ENCODE results near the gene ATOH8. TPM values are rescaled to one million over a fixed set of nuclear protein-coding genes. Genes with fewer than 3 reads are reported as not detected.

Gene ATOH8
- total RNA-seq, 1 experiment from 2014 or later = 1.1 TPM

- no peak overlapping the region for H3K4me3 ChIP-seq (ENCODE audit: insufficient read depth, low read depth, low read length)
- no peaks in the 10 kb centered on the region for H3K36me3 ChIP-seq (replicated peaks; ENCODE audit: control insufficient read depth, insufficient read depth, low read length)
- no peaks in the 10 kb centered on the region for H3K27me3 ChIP-seq (ENCODE audit: control insufficient read depth, insufficient read depth, low read length)
- DNase-seq = no peak
Measured at GRCh38 chr2:85725451-85725850, 28.3 kb upstream of the ATOH8 start.

- no peak for DNase-seq
- H3K27me3 ChIP-seq (ENCODE audit: control insufficient read depth, insufficient read depth, low read length) = no peaks in the 10 kb centered on the region
- H3K36me3 ChIP-seq (replicated peaks; ENCODE audit: control insufficient read depth, insufficient read depth, low read length) = no peaks in the 10 kb centered on the region
- H3K4me3 ChIP-seq (ENCODE audit: insufficient read depth, low read depth, low read length) = no peak overlapping the region
Measured at GRCh38 chr2:85727798-85728197, 26.0 kb upstream of the ATOH8 start.

- DNase-seq = no peak
- Histone ChIP-seq H3K4me3 (ENCODE audit: insufficient read depth, low read depth, low read length) (no peak overlapping the region), H3K36me3 (replicated peaks; ENCODE audit: control insufficient read depth, insufficient read depth, low read length) (no peaks in the 10 kb centered on the region), H3K27me3 (ENCODE audit: control insufficient read depth, insufficient read depth, low read length) (no peaks in the 10 kb centered on the region)
Measured at GRCh38 chr2:85728342-85728741, 25.4 kb upstream of the ATOH8 start.

GRCh38 chr2:85728883-85729824 is 24.6 kb upstream of the ATOH8 start:
- H3K27me3 ChIP-seq (ENCODE audit: control insufficient read depth, insufficient read depth, low read length) = no peaks in the 10 kb centered on the region
- no peak overlapping the region for H3K4me3 ChIP-seq (ENCODE audit: insufficient read depth, low read depth, low read length)
- DNase-seq = peak; percentile 96
- H3K36me3 ChIP-seq (replicated peaks; ENCODE audit: control insufficient read depth, insufficient read depth, low read length) = no peaks in the 10 kb centered on the region

- Histone ChIP-seq H3K4me3 (ENCODE audit: insufficient read depth, low read depth, low read length) (no peak overlapping the region), H3K27me3 (ENCODE audit: control insufficient read depth, insufficient read depth, low read length) (no peaks in the 10 kb centered on the region), H3K36me3 (replicated peaks; ENCODE audit: control insufficient read depth, insufficient read depth, low read length) (no peaks in the 10 kb centered on the region)
- no peak for DNase-seq
Measured at GRCh38 chr2:85729825-85730510, 23.8 kb upstream of the ATOH8 start.

GRCh38 chr2:85730686-85731230 is 23.0 kb upstream of the ATOH8 start:
- no peak for DNase-seq
- H3K27me3 ChIP-seq (ENCODE audit: control insufficient read depth, insufficient read depth, low read length) = no peaks in the 10 kb centered on the region
- H3K4me3 ChIP-seq (ENCODE audit: insufficient read depth, low read depth, low read length) = no peak overlapping the region
- no peaks in the 10 kb centered on the region for H3K36me3 ChIP-seq (replicated peaks; ENCODE audit: control insufficient read depth, insufficient read depth, low read length)

- H3K27me3 ChIP-seq (ENCODE audit: control insufficient read depth, insufficient read depth, low read length) = no peaks in the 10 kb centered on the region
- H3K4me3 ChIP-seq (ENCODE audit: insufficient read depth, low read depth, low read length) = no peak overlapping the region
- H3K36me3 ChIP-seq (replicated peaks; ENCODE audit: control insufficient read depth, insufficient read depth, low read length) = no peaks in the 10 kb centered on the region
- no peak for DNase-seq
Measured at GRCh38 chr2:85731606-85732005, 22.2 kb upstream of the ATOH8 start.

GRCh38 chr2:85732467-85733120 is 21.2 kb upstream of the ATOH8 start:
- no peaks in the 10 kb centered on the region for H3K27me3 ChIP-seq (ENCODE audit: control insufficient read depth, insufficient read depth, low read length)
- DNase-seq = no peak
- no peak overlapping the region for H3K4me3 ChIP-seq (ENCODE audit: insufficient read depth, low read depth, low read length)
- no peaks in the 10 kb centered on the region for H3K36me3 ChIP-seq (replicated peaks; ENCODE audit: control insufficient read depth, insufficient read depth, low read length)

- Histone ChIP-seq H3K4me3 (ENCODE audit: insufficient read depth, low read depth, low read length) (no peak overlapping the region), H3K36me3 (replicated peaks; ENCODE audit: control insufficient read depth, insufficient read depth, low read length) (no peaks in the 10 kb centered on the region), H3K27me3 (ENCODE audit: control insufficient read depth, insufficient read depth, low read length) (no peaks in the 10 kb centered on the region)
- no peak for DNase-seq
Measured at GRCh38 chr2:85733121-85733960, 20.4 kb upstream of the ATOH8 start.

- H3K36me3 ChIP-seq (replicated peaks; ENCODE audit: control insufficient read depth, insufficient read depth, low read length) = no peaks in the 10 kb centered on the region
- no peak overlapping the region for H3K4me3 ChIP-seq (ENCODE audit: insufficient read depth, low read depth, low read length)
- DNase-seq = no peak
- no peaks in the 10 kb centered on the region for H3K27me3 ChIP-seq (ENCODE audit: control insufficient read depth, insufficient read depth, low read length)
Measured at GRCh38 chr2:85734015-85734414, 19.8 kb upstream of the ATOH8 start.

- no peak for DNase-seq
- no peak overlapping the region for H3K4me3 ChIP-seq (ENCODE audit: insufficient read depth, low read depth, low read length)
- no peaks in the 10 kb centered on the region for H3K27me3 ChIP-seq (ENCODE audit: control insufficient read depth, insufficient read depth, low read length)
- H3K36me3 ChIP-seq (replicated peaks; ENCODE audit: control insufficient read depth, insufficient read depth, low read length) = no peaks in the 10 kb centered on the region
Measured at GRCh38 chr2:85734942-85735608, 18.7 kb upstream of the ATOH8 start.

GRCh38 chr2:85735691-85736090 is 18.1 kb upstream of the ATOH8 start:
- no peak for DNase-seq
- H3K27me3 ChIP-seq (ENCODE audit: control insufficient read depth, insufficient read depth, low read length) = no peaks in the 10 kb centered on the region
- no peaks in the 10 kb centered on the region for H3K36me3 ChIP-seq (replicated peaks; ENCODE audit: control insufficient read depth, insufficient read depth, low read length)
- no peak overlapping the region for H3K4me3 ChIP-seq (ENCODE audit: insufficient read depth, low read depth, low read length)

- H3K4me3 ChIP-seq (ENCODE audit: insufficient read depth, low read depth, low read length) = no peak overlapping the region
- H3K27me3 ChIP-seq (ENCODE audit: control insufficient read depth, insufficient read depth, low read length) = no peaks in the 10 kb centered on the region
- no peak for DNase-seq
- no peaks in the 10 kb centered on the region for H3K36me3 ChIP-seq (replicated peaks; ENCODE audit: control insufficient read depth, insufficient read depth, low read length)
Measured at GRCh38 chr2:85736456-85737355, 17.1 kb upstream of the ATOH8 start.

All from H7 (cell line).